Calu3 (cell line): ENCODE results near the gene WEE1. TPM values are rescaled to one million over a fixed set of nuclear protein-coding genes. Genes with fewer than 3 reads are reported as not detected.
A peak's percentile ranks its signal among the peaks of the same experiment; 100 is the strongest.

Source experiments
- BruUV-seq: library from RNA; stranded (reverse); fragments of 400-500 nt; replicated peaks from 2 replicates; lab custom pipeline; 2021; lab: Mats Ljungman, UMichigan
- CTCF ChIA-PET: fragments of 300-600 bp; sonication (Branson Sonifier 250); formaldehyde crosslinking; loops from one replicate; lab custom pipeline; 2022; ENCODE audit warnings: antibody characterized with exemption; lab: Charles Lee
- DNase-seq: peaks from one replicate; pipeline ENCODE4 v3.0.0; 2022
- H3K27ac Mint-ChIP-seq: one replicate; pipeline ENCODE4 v1.8.0; 2022; ENCODE audit warnings: mixed read lengths; ENCODE audit not compliant: unreplicated experiment
- H3K27me3 Mint-ChIP-seq: one replicate; pipeline ENCODE4 v1.8.0; 2022; ENCODE audit warnings: mixed read lengths; ENCODE audit not compliant: unreplicated experiment
- H3K36me3 Mint-ChIP-seq: one replicate; pipeline ENCODE4 v1.8.0; 2022; ENCODE audit warnings: mild to moderate bottlenecking, moderate library complexity, mixed read lengths; ENCODE audit not compliant: insufficient read depth, unreplicated experiment
- H3K4me1 Mint-ChIP-seq: one replicate; pipeline ENCODE4 v1.8.0; 2022; ENCODE audit warnings: mild to moderate bottlenecking, low read depth, mixed read lengths; ENCODE audit not compliant: unreplicated experiment
- H3K4me3 Mint-ChIP-seq: one replicate; pipeline ENCODE4 v1.8.0; 2022; ENCODE audit warnings: mild to moderate bottlenecking, low read depth, moderate library complexity, mixed read lengths; ENCODE audit not compliant: unreplicated experiment
- H3K9me3 Mint-ChIP-seq: one replicate; pipeline ENCODE4 v1.8.0; 2022; ENCODE audit warnings: low read depth, mixed read lengths; ENCODE audit not compliant: unreplicated experiment
- CTCF ChIP-seq: fragments of 200-600 bp; IDR thresholded peaks from one replicate; pipeline ENCODE4 v1.8.0; 2022; ENCODE audit warnings: antibody characterized with exemption; ENCODE audit not compliant: unreplicated experiment
- intact Hi-C: fragments of 100-400 bp; cut with micrococcal nuclease; formaldehyde crosslinking; loops from one replicate; pipeline ENCODE4 v1.10.0; 2022; ENCODE audit not compliant: unreplicated experiment
- total RNA-seq: library from RNA; stranded (reverse); gene quantifications from 2 replicates; pipeline ENCODE4 v1.2.3, GENCODE V29; 2022

The WEE1 gene
- total RNA-seq, 1 experiment from 2014 or later: 53.6 TPM

DNA sequence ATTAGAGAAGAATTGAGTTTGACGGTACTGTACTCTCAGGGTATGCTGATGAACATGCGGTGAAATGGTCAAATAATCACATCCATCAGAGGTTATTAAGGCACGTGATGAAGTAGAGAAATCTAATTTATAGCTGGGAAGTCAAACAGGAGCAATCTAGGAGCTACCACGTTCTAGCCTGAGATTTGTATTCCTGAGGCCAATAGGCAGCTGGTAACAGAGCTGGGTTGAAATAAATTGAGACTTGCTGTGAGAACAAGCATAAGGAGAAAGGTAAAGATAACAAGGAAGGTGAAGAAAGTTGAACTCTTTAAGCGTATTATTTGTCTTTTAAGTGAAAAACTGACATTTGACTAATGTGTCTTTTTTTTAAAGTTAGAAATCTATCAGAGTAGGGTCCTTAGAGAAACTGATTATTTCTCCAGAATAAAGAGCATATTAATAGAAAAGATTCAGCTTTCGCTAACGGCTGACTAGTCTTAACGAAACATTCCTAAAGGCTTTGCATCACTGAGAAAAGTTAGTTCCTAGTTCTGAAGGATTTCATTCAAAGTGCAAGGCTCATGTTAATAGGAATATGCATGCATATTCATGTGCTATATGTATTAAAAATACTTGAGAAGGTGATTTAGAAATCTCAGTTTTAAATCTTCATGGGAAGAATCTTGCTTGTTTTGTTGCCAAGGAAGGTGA is 5.2 kb upstream of the WEE1 start:
- H3K9me3 Mint-ChIP-seq: no peaks in the 10 kb centered on the region
- peak overlapping the region; percentile 65 for H3K4me3 Mint-ChIP-seq
- no peak for TF ChIP-seq CTCF
- H3K27me3 Mint-ChIP-seq: no peaks in the 10 kb centered on the region
- intact Hi-C loops: loop anchor here (2.0 kb wide), 1 partner anchor 58 kb away; no protein-coding TSS in a partner anchor
- peaks cover 61% of the 10 kb centered on the region for H3K36me3 Mint-ChIP-seq
- H3K27ac Mint-ChIP-seq: peak overlapping the region; percentile 100
- BruUV-seq: no TSS peak
- CTCF ChIA-PET: interaction anchor here (1.5 kb wide), 1 partner anchor 9 kb away, joined by 3 read pairs; no protein-coding TSS in a partner anchor
- peaks cover 70% of the 10 kb centered on the region for H3K4me1 Mint-ChIP-seq
- DNase-seq: no peak

GRCh38 chr11:9568854-9569587 is 4.4 kb upstream of the WEE1 start:
- peak; percentile 74 for DNase-seq
- H3K4me1 Mint-ChIP-seq: peaks cover 68% of the 10 kb centered on the region
- peak overlapping the region; percentile 65 for H3K4me3 Mint-ChIP-seq
- intact Hi-C loops: loop anchor here (2.0 kb wide), 1 partner anchor 58 kb away; no protein-coding TSS in a partner anchor
- BruUV-seq: TSS peak; percentile 69
- peaks cover 68% of the 10 kb centered on the region for H3K36me3 Mint-ChIP-seq
- TF ChIP-seq CTCF: no peak
- no peaks in the 10 kb centered on the region for H3K9me3 Mint-ChIP-seq
- peak overlapping the region; percentile 100 for H3K27ac Mint-ChIP-seq
- H3K27me3 Mint-ChIP-seq: no peaks in the 10 kb centered on the region
- CTCF ChIA-PET: interaction anchor here (1.2 to 1.5 kb wide), 2 partner anchors 9 to 34 kb away, joined by 3 to 4 read pairs; no protein-coding TSS in a partner anchor

DNA sequence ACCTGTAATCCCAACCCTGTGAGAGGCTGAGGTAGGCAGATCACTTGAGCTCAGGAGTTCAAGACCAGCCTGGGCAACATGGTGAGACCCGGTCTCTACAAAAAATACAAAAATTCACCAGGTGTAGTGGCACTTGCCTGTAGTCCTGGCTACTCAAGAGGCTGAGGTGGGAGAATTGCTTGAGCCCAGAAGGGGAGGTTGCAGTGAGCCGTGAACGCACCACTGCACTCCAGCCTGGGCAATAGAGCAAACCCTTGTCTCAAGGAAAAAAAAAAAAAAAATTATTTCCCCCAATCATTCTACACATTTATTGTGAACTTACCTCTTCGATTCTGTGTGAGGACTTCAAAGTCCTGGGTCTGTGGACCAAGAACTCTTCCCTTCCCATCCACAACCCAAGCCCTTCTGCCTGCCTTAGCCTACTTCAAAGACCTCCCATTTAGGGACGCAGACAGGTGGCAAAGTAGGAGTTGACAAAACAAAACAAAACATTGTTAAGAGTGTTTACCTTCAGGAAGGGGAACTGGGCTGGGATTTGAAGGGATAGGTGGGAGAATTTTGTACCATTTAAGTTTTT is 3.8 kb upstream of the WEE1 start:
- Mint-ChIP-seq H3K4me3 (peak overlapping the region; percentile 65), H3K36me3 (peaks cover 71% of the 10 kb centered on the region), H3K27me3 (no peaks in the 10 kb centered on the region), H3K27ac (peak overlapping the region; percentile 100), H3K4me1 (peaks cover 63% of the 10 kb centered on the region), H3K9me3 (no peaks in the 10 kb centered on the region)
- CTCF ChIA-PET: interaction anchor here (1.2 to 1.5 kb wide), 2 partner anchors 8 to 35 kb away, joined by 3 to 4 read pairs; no protein-coding TSS in a partner anchor
- BruUV-seq: no TSS peak
- TF ChIP-seq CTCF: no peak
- intact Hi-C loops: loop anchor here (2.0 kb wide), 2 partner anchors 59 to 109 kb away; partner anchors contain the start of gene ZNF143
- no peak for DNase-seq

- no peak for DNase-seq
- intact Hi-C loops: loop anchor here (2.0 kb wide), 1 partner anchor 110 kb away; the partner anchor contains the start of gene ZNF143
- no peak for TF ChIP-seq CTCF
- Mint-ChIP-seq H3K4me1 (peaks cover 60% of the 10 kb centered on the region), H3K9me3 (no peaks in the 10 kb centered on the region), H3K4me3 (peak overlapping the region; percentile 65), H3K27ac (peak overlapping the region; percentile 100), H3K36me3 (peaks cover 73% of the 10 kb centered on the region), H3K27me3 (no peaks in the 10 kb centered on the region)
- no TSS peak for BruUV-seq
- CTCF ChIA-PET: no interaction called here
These were observed 3.0 kb upstream of the WEE1 start for GRCh38 chr11:9570313-9571025.
